ENCODE data around the gene CDHR2. TPM values are rescaled to one million over a fixed set of nuclear protein-coding genes. Genes with fewer than 3 reads are reported as not detected.

Gene CDHR2
- total RNA-seq, 2 donors from 2014 or later = 1.3 TPM; not detected in 1

- H3K4me1 ChIP-seq = peaks cover 4% of the 10 kb centered on the region
- no peak for TF ChIP-seq POLR2A (IDR thresholded peaks at IDR 0.05)
- TF ChIP-seq CTCF (IDR thresholded peaks at IDR 0.05) = no peak
- no peaks in the 10 kb centered on the region for H3K27me3 ChIP-seq
- 59 to 62% methylated on average over 12 of the region's 12 CpGs for WGBS, 2 donors
- intact Hi-C loops (cut with DNase I) = no loop called here
- no peak overlapping the region for H3K4me3 ChIP-seq
- no peaks in the 10 kb centered on the region for H3K9me3 ChIP-seq
- H3K36me3 ChIP-seq (replicated peaks in 1 of 2; ENCODE audit: insufficient read depth in 1 of 2, low read depth in 2 of 2) = no peaks in the 10 kb centered on the region
- H3K27ac ChIP-seq = no peak overlapping the region
- ATAC-seq = no peak
- no peak for DNase-seq
Observed at GRCh38 chr5:176601901-176602482, 52.9 kb downstream of the CDHR2 start.

- 22 to 30% methylated on average over 2 of the region's 2 CpGs for WGBS, 2 donors
- Histone ChIP-seq H3K36me3 (replicated peaks in 1 of 2; ENCODE audit: insufficient read depth in 1 of 2, low read depth in 2 of 2) (no peaks in the 10 kb centered on the region), H3K9me3 (no peaks in the 10 kb centered on the region), H3K4me1 (no peaks in the 10 kb centered on the region), H3K4me3 (no peak overlapping the region), H3K27ac (no peak overlapping the region), H3K27me3 (no peaks in the 10 kb centered on the region)
- intact Hi-C loops (cut with DNase I) = no loop called here
- TF ChIP-seq CTCF (IDR thresholded peaks at IDR 0.05) (no peak), POLR2A (IDR thresholded peaks at IDR 0.05) (no peak)
- ATAC-seq (no peak), DNase-seq (no peak)
Observed at GRCh38 chr5:176603091-176603490, 53.9 kb downstream of the CDHR2 start.

DNA sequence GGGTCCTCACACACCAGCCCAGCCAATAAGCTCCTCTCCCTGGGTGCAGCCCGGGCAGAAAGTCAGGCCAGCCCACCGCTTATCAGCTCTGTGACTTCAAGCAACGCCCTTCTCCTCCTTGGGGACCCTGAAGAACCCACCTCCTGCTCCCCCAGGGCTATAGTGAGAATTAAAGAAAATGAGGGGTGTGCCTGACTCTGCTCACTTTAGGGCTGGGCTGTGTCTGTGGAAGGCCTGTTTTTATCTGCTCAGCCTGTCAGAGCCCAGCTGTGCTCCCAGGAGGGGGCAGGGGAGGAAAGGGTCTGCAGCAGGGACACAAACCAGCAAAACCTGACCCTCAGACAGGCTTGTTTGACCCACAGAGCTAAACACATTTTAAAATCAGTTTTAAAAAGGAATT is 56.9 kb downstream of the CDHR2 start:
- WGBS, 2 donors = 74 to 82% methylated on average over 2 to 3 of the region's 3 CpGs
- no peak for DNase-seq

DNA sequence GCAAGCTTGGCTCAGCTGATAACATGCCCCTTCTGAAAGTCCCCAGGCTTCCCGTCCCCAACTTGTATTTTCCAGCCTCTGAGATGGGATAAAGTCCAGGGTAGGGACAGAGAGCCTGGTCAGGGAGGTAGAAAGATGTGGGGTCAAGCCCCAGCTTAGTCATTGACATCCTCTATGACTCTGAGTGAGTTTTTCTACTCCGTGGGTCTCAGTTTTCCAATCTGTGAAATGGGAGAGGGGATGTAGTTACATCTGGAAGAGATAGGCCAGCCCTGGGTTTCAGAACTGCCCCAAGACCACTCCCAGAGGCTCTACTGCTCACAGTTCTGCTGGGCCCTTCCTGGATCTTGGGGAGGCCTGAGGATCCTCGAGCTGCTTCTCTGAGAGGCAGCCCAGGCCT is 57.7 kb downstream of the CDHR2 start:
- H3K4me1 ChIP-seq = no peaks in the 10 kb centered on the region
- DNase-seq = no peak
- no peak for ATAC-seq
- no peaks in the 10 kb centered on the region for H3K27me3 ChIP-seq
- H3K9me3 ChIP-seq = no peaks in the 10 kb centered on the region
- TF ChIP-seq CTCF (IDR thresholded peaks at IDR 0.05) (no peak), POLR2A (IDR thresholded peaks at IDR 0.05) (no peak)
- no peak overlapping the region for H3K4me3 ChIP-seq
- 77 to 80% methylated on average over 3 of the region's 3 CpGs for WGBS, 2 donors
- H3K27ac ChIP-seq = no peak overlapping the region
- H3K36me3 ChIP-seq (replicated peaks in 1 of 2; ENCODE audit: insufficient read depth in 1 of 2, low read depth in 2 of 2) = no peaks in the 10 kb centered on the region
- intact Hi-C loops (cut with DNase I) = no loop called here

More for the DNA sequence above, 56.9 kb downstream of the CDHR2 start:
- Histone ChIP-seq H3K9me3 (no peaks in the 10 kb centered on the region), H3K4me1 (no peaks in the 10 kb centered on the region), H3K27ac (no peak overlapping the region), H3K36me3 (replicated peaks in 1 of 2; ENCODE audit: insufficient read depth in 1 of 2, low read depth in 2 of 2) (no peaks in the 10 kb centered on the region), H3K4me3 (no peak overlapping the region), H3K27me3 (no peaks in the 10 kb centered on the region)
- intact Hi-C loops (cut with DNase I) = no loop called here
- TF ChIP-seq POLR2A (IDR thresholded peaks at IDR 0.05) (no peak), CTCF (IDR thresholded peaks at IDR 0.05) (no peak)
- no peak for ATAC-seq

GRCh38 chr5:176608142-176608705 is 59.1 kb downstream of the CDHR2 start:
- DNase-seq = no peak
- intact Hi-C loops (cut with DNase I) = no loop called here
- Histone ChIP-seq H3K27me3 (no peaks in the 10 kb centered on the region), H3K4me1 (no peaks in the 10 kb centered on the region), H3K9me3 (no peaks in the 10 kb centered on the region), H3K4me3 (no peak overlapping the region), H3K27ac (no peak overlapping the region), H3K36me3 (replicated peaks in 1 of 2; ENCODE audit: insufficient read depth in 1 of 2, low read depth in 2 of 2) (no peaks in the 10 kb centered on the region)
- no peak for TF ChIP-seq POLR2A (IDR thresholded peaks at IDR 0.05)
- no peak for ATAC-seq
- 90 to 100% methylated on average over 1 to 4 of the region's 4 CpGs for WGBS, 2 donors
